Gastroesophageal sphincter (tissue), 4 donors: ENCODE data around the gene CREBZF. TPM values are rescaled to one million over a fixed set of nuclear protein-coding genes. Genes with fewer than 3 reads are reported as not detected.
A peak's percentile ranks its signal among the peaks of the same experiment; 100 is the strongest.

Experiments used
- ATAC-seq: fragments of 150-250 bp; one replicate; pipeline ENCODE4 v1.9.1; 2016; ENCODE audit warnings: mild to moderate bottlenecking, moderate library complexity
- H3K27ac ChIP-seq, 4 donors: fragments of 200-600 bp; sonication (generic) in 3 of 4; 1 replicate in 3 of 4; 2 replicates in 1 of 4; pipeline ENCODE4 v1.5.1; 2016 to 2019
- H3K27me3 ChIP-seq: fragments of 200-600 bp; sonication (generic); one replicate; pipeline ENCODE4 v1.5.1; 2019
- H3K36me3 ChIP-seq, 2 donors: fragments of 200-600 bp; sonication (generic); one replicate each; pipeline ENCODE4 v1.5.1; 2019; ENCODE audit warnings: control low read depth in 1 of 2
- H3K4me1 ChIP-seq, 3 donors: fragments of 200-600 bp; sonication (generic); 1 replicate in 2 of 3; 2 replicates in 1 of 3; pipeline ENCODE4 v1.5.1; 2016 to 2019; ENCODE audit warnings: control low read depth in 2 of 3
- H3K4me3 ChIP-seq, 2 donors: fragments of 200-600 bp; sonication (generic); one replicate each; pipeline ENCODE4 v1.5.1; 2019; ENCODE audit warnings: mild to moderate bottlenecking in 1 of 2, moderate library complexity in 1 of 2
- H3K9me3 ChIP-seq, 3 donors: fragments of 200-600 bp; sonication (generic); one replicate each; pipeline ENCODE4 v1.5.1; 2017 to 2019; ENCODE audit warnings: control low read depth in 2 of 3
- EP300 ChIP-seq: sonication (generic); formaldehyde crosslinking; IDR thresholded peaks from one replicate; pipeline ENCODE4 v1.6.1; 2017; ENCODE audit warnings: antibody characterized with exemption, mild to moderate bottlenecking
- POLR2A ChIP-seq, 2 donors: fragments of 450-650 bp; IDR thresholded peaks; one replicate each; pipeline ENCODE4 v1.6.1; 2017; ENCODE audit warnings: antibody characterized with exemption in 2 of 2, mild to moderate bottlenecking in 2 of 2, moderate library complexity in 1 of 2
- POLR2AphosphoS5 ChIP-seq: sonication (generic); formaldehyde crosslinking; IDR thresholded peaks from one replicate; pipeline ENCODE4 v1.6.1; 2017; ENCODE audit warnings: antibody characterized with exemption
- WGBS, 2 donors: methylation state at CpG; one replicate each; pipeline ENCODE4 v1.1.5; 2018; ENCODE audit warnings: low coverage in 1 of 2; 5-methylcytosine and 5-hydroxymethylcytosine counted together
- total RNA-seq, 4 donors: library from RNA; depleted of rRNA; stranded (reverse); fragments of >200 nt; gene quantifications; one replicate each; pipeline ENCODE4 v1.1.0, GENCODE V29; 2016
- TF ChIP-seq, protein P1 (sequence below), 4 experiments: fragments of 200-600 bp in 2 of 4; fragments of 450-650 bp in 2 of 4; sonication (generic) in 1 of 4; IDR thresholded peaks; one replicate each; pipeline ENCODE4 v1.5.1; 2017 to 2019; ENCODE audit warnings: antibody characterized with exemption in 4 of 4, mild to moderate bottlenecking in 2 of 4, moderate library complexity in 2 of 4

The CREBZF gene
- total RNA-seq, 4 donors from 2014 or later, result 27.4 to 96.0 (median 46.0) TPM

DNA sequence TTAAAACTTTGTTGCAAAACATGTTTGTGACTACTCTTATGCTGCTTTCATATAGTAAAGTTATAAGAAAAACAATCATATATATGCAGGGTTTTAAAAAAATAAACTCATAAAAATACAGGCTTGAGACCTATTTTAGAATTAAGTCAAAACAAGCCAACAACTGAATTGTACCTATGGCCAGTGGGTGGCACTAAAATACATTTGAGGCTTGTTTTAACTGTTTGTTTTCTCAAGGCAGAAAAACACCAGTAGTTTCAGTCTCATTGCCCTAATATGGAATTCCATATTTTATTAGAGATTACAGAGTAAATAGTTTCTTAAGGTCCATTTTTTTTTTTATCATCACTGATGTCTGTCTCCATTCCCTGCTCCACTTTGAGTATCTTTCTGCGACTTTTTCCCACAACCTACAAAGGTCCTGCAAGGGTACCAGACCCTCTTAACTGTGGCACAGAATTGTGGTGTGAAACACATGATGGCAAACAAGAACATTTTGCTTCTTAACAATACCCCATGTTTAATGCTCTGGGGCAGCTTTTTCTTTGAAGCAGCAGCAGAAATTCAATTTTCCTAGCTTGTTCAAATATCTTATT is 29.6 kb upstream of the CREBZF start:
- Histone ChIP-seq H3K27me3 (no peaks in the 10 kb centered on the region), H3K4me1 (no peaks in the 10 kb centered on the region), H3K36me3 (no peaks in the 10 kb centered on the region), H3K9me3 (no peaks in the 10 kb centered on the region), H3K27ac (no peak overlapping the region), H3K4me3 (no peak overlapping the region)
- TF ChIP-seq POLR2A (IDR thresholded peaks at IDR 0.05) (no peak), POLR2AphosphoS5 (no peak)
- TF ChIP-seq, protein P1, sequence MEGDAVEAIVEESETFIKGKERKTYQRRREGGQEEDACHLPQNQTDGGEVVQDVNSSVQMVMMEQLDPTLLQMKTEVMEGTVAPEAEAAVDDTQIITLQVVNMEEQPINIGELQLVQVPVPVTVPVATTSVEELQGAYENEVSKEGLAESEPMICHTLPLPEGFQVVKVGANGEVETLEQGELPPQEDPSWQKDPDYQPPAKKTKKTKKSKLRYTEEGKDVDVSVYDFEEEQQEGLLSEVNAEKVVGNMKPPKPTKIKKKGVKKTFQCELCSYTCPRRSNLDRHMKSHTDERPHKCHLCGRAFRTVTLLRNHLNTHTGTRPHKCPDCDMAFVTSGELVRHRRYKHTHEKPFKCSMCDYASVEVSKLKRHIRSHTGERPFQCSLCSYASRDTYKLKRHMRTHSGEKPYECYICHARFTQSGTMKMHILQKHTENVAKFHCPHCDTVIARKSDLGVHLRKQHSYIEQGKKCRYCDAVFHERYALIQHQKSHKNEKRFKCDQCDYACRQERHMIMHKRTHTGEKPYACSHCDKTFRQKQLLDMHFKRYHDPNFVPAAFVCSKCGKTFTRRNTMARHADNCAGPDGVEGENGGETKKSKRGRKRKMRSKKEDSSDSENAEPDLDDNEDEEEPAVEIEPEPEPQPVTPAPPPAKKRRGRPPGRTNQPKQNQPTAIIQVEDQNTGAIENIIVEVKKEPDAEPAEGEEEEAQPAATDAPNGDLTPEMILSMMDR (IDR thresholded peaks at IDR 0.05), result peak in 2 of 4 experiments; percentile 11 to 29
- WGBS, 2 donors, result 83 to 100% methylated on average over 1 of the region's 1 CpG
- no peak for ATAC-seq

- peak; percentile 34 for TF ChIP-seq POLR2AphosphoS5
- no peak for TF ChIP-seq POLR2A (IDR thresholded peaks at IDR 0.05)
- peak; percentile 98 for ATAC-seq
- Histone ChIP-seq H3K27me3 (no peaks in the 10 kb centered on the region), H3K27ac (peak within 1 kb of the TSS; percentile 60 to 83 (median 80)), H3K9me3 (no peaks in the 10 kb centered on the region), H3K36me3 (no peaks in the 10 kb centered on the region), H3K4me3 (peak within 1 kb of the TSS; percentile 51 to 52), H3K4me1 (peaks cover 2 to 37% (median 8%) of the 10 kb centered on the region in 3 donors)
- 7 to 8% methylated on average over 7 to 11 of the region's 13 CpGs for WGBS, 2 donors
Measured at GRCh38 chr11:85685820-85686459, 21.0 kb upstream of the CREBZF start, which contains the start of gene CCDC89. TSS of gene CCDC89 (minus strand) at chr11:85686195. CDS start at chr11:85686130, 65 bp downstream.

DNA sequence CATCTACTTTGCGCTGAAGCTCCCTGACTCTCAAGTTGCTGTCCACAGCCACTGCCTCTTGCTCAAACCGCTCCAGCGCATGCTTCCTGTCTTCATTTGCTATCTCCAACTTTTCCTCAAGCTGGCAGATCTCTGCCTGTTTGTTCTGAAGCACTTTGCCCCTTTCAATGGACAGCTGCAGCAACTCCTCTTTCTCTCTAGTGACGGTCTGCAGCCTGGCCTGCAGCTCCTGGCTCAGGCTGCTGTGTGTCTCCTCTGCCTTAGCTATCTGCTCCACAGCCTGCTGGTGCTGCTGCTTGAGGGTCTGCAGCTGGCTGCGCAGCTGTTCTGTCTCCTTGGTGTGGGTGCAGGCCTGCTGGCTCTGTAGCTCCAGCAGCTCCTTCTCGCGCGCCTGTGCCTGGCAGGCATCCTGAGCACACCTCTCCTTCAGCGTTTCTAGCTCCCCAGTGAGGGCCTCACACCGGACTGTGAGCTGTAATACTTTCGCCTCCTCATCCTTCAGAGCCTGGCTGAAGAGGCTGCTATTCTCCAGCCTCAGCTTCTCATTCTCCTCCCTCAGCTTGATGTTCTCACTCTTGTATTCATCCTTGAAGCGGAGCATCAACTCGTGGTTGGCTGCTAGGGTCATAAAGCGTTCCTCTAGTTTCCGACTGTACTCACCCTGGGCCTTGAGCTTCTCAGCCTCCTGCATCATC is 20.3 kb upstream of the CREBZF start:
- H3K27me3 ChIP-seq, result no peaks in the 10 kb centered on the region
- H3K4me1 ChIP-seq, result peaks cover 2 to 37% (median 8%) of the 10 kb centered on the region in 3 donors
- 8 to 30% methylated on average over 2 to 10 of the region's 15 CpGs for WGBS, 2 donors
- ATAC-seq, result no peak
- no peak for TF ChIP-seq EP300
- TF ChIP-seq POLR2AphosphoS5, result no peak
- no peak for TF ChIP-seq POLR2A (IDR thresholded peaks at IDR 0.05)
- TF ChIP-seq, protein P1 (IDR thresholded peaks at IDR 0.05), result no peak
- H3K27ac ChIP-seq, result peak overlapping the region; percentile 60 to 83 (median 80)
- H3K36me3 ChIP-seq, result no peaks in the 10 kb centered on the region
- H3K4me3 ChIP-seq, result peak overlapping the region; percentile 51 to 52
- H3K9me3 ChIP-seq, result no peaks in the 10 kb centered on the region

GRCh38 chr11:85682330-85683305 is 17.7 kb upstream of the CREBZF start:
- peak overlapping the region; percentile 45 to 67 for H3K4me3 ChIP-seq
- no peaks in the 10 kb centered on the region for H3K36me3 ChIP-seq
- TF ChIP-seq POLR2AphosphoS5, result peak; percentile 35
- TF ChIP-seq, protein P1 (IDR thresholded peaks at IDR 0.05), result no peak
- TF ChIP-seq EP300, result no peak
- H3K4me1 ChIP-seq, result peaks cover 2 to 37% (median 8%) of the 10 kb centered on the region in 3 donors
- 25 to 26% methylated on average over 19 to 20 of the region's 43 CpGs for WGBS, 2 donors
- H3K9me3 ChIP-seq, result no peaks in the 10 kb centered on the region
- ATAC-seq, result no peak
- H3K27me3 ChIP-seq, result no peaks in the 10 kb centered on the region
- H3K27ac ChIP-seq, result peak overlapping the region in 2 of 4 donors; percentile 61 to 68

- Histone ChIP-seq H3K36me3 (no peaks in the 10 kb centered on the region), H3K27ac (no peak overlapping the region), H3K27me3 (no peaks in the 10 kb centered on the region), H3K4me1 (peaks cover 0 to 31% (median 8%) of the 10 kb centered on the region in 3 donors), H3K4me3 (no peak overlapping the region), H3K9me3 (no peaks in the 10 kb centered on the region)
- ATAC-seq, result no peak
- TF ChIP-seq, protein P1 (IDR thresholded peaks at IDR 0.05), result no peak
- TF ChIP-seq POLR2AphosphoS5 (no peak), EP300 (no peak), POLR2A (IDR thresholded peaks at IDR 0.05) (no peak)
- 71% methylated on average over 1 of the region's 1 CpG; no CpG with 5 or more reads in 1 of the 2 donors for WGBS, 2 donors
Measured at GRCh38 chr11:85680897-85681296, 16.0 kb upstream of the CREBZF start.
